ENCODE data around the gene SH3TC2. TPM values are rescaled to one million over a fixed set of nuclear protein-coding genes. Genes with fewer than 3 reads are reported as not detected.

The SH3TC2 gene
- total and polyA plus RNA-seq, 8 donors, result 0.06 to 1.2 (median 0.27) TPM

DNA sequence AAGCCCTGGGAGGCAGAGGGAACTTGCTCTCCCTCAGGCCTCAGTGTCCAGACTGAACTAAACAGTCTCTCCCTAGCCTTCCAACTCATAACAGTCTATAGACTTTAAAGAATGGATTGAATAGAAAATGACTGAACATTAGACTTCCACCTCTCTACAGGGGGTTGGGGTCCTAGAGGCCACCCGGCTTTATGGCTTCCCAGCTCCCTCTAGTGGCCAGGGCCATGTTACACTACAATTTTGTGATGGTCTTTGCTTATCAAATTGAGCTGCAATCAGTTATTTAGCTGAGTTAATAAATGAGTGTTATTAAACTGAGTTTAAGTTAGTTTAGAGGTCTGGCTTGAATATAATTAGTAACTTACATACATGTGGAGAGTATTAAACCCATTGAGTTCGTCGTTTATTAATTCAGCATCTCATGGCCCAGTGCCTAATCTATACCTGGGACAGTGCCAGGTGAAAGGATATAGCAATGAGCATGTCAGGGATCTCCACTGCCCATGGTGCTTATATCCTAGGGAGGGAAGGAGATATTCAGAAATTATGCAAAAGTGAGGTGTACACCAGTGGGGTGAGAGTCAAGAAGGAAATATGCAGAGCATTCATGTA is 105.2 kb downstream of the SH3TC2 start:
- ATAC-seq, result peak in 3 of 4 donors; percentile 35 to 53 (median 45)
- WGBS, 2 donors, result 16% methylated on average over 3 of the region's 3 CpGs
- no peaks in the 10 kb centered on the region for H3K27me3 ChIP-seq
- H3K9me3 ChIP-seq, result peaks cover 0 to 2% (median 0%) of the 10 kb centered on the region in 4 donors
- H3K4me3 ChIP-seq, result no peak overlapping the region
- no peak overlapping the region for H3K27ac ChIP-seq
- intact Hi-C loops (cut with DNase I), result no loop called here
- H3K4me1 ChIP-seq, result peaks cover 4 to 9% (median 9%) of the 10 kb centered on the region in 3 donors
- FAIRE-seq, result no peak
- H3K36me3 ChIP-seq, result no peaks in the 10 kb centered on the region
- DNase-seq, result no peak
- TF ChIP-seq CTCF (IDR thresholded peaks at IDR 0.05), result peak; percentile 13 to 60 (median 50)

GRCh38 chr5:148956477-148957385 is 106.1 kb downstream of the SH3TC2 start:
- DNase-seq (peak in 4 of 6 donors; percentile 25 to 57 (median 34)), FAIRE-seq (no peak), ATAC-seq (peak; percentile 72 to 91 (median 76))
- 42 to 43% methylated on average over 3 of the region's 3 CpGs for WGBS, 2 donors
- Histone ChIP-seq H3K4me1 (peaks cover 4 to 9% (median 9%) of the 10 kb centered on the region in 3 donors), H3K36me3 (no peaks in the 10 kb centered on the region), H3K4me3 (no peak overlapping the region), H3K9me3 (peaks cover 0 to 2% (median 0%) of the 10 kb centered on the region in 4 donors), H3K27ac (no peak overlapping the region), H3K27me3 (no peaks in the 10 kb centered on the region)
- intact Hi-C loops (cut with DNase I), result no loop called here
- no peak for TF ChIP-seq CTCF (IDR thresholded peaks at IDR 0.05)

Small RNA genes lying within 50 kb of the gene (microRNA-seq; reads per million reads assigned to microRNA genes)
- gene MIR584, result 3.5 to 7.1 reads per million in 2 donors

Other genes starting within 250 kb of the SH3TC2 start
- gene ADRB2, start 236.5 kb downstream of the SH3TC2 start, total RNA-seq, result 1 to 10 TPM in 1 of 6 donors, under 1 TPM in 5; 0.09 to 1.1 (median 0.40) TPM
- under 1 TPM; 0.42 to 0.70 TPM for gene ADRB2, start 236.5 kb downstream of the SH3TC2 start, polyA plus RNA-seq
- gene ABLIM3, start 78.4 kb upstream of the SH3TC2 start, total RNA-seq, result 1 to 10 TPM; 1.3 to 4.1 (median 2.1) TPM
- gene ABLIM3, start 78.4 kb upstream of the SH3TC2 start, polyA plus RNA-seq, result 1 to 10 TPM; 2.7 to 8.1 TPM
- gene AFAP1L1, start 208.8 kb upstream of the SH3TC2 start, total RNA-seq, result 1 to 10 TPM in 3 of 6 donors, under 1 TPM in 3; 0.54 to 2.4 (median 1.00) TPM
- gene AFAP1L1, start 208.8 kb upstream of the SH3TC2 start, polyA plus RNA-seq, result 1 to 10 TPM; 1.5 to 1.7 TPM